CD14-positive monocyte (primary cell): ENCODE measurements around the gene PDE4B. TPM values are rescaled to one million over a fixed set of nuclear protein-coding genes. Genes with fewer than 3 reads are reported as not detected.
"Not testable (repeated sequence)": the region's sequence is repeated elsewhere in the genome, so short reads cannot be mapped to it uniquely, and the experiment has no call there.

Experiments used
- DNase-seq, 3 donors: peaks; one replicate each; pipeline ENCODE4 v3.0.0-alpha.2; 2011 to 2022
- H2AFZ ChIP-seq: 2 replicates; pipeline ENCODE4 v1.6.0; 2012; ENCODE audit warnings: mild to moderate bottlenecking, low read depth, low read length, inconsistent platforms; ENCODE audit not compliant: insufficient read depth, poor library complexity, severe bottlenecking
- H3K27ac ChIP-seq, 2 donors: 1 replicate in 1 of 2; 2 replicates in 1 of 2; pipeline ENCODE4 v1.5.1; 2012 to 2013; ENCODE audit warnings: low read length in 2 of 2, control low read depth in 1 of 2, inconsistent platforms in 1 of 2, low read depth in 1 of 2, mild to moderate bottlenecking in 1 of 2
- H3K27me3 ChIP-seq, 2 donors: one replicate each; pipeline versions ENCODE4 v1.6.0 to v1.6.1; 2011 to 2013; ENCODE audit warnings: low read length in 2 of 2; ENCODE audit not compliant: control insufficient read depth in 2 of 2, insufficient read depth in 2 of 2
- H3K36me3 ChIP-seq, 2 donors: replicated peaks in 1 of 2; 1 replicate in 1 of 2; 2 replicates in 1 of 2; pipeline versions ENCODE4 v1.5.1 to v1.6.1; 2012 to 2013; ENCODE audit warnings: low read length in 2 of 2, control low read depth in 1 of 2, inconsistent platforms in 1 of 2, mild to moderate bottlenecking in 1 of 2; ENCODE audit not compliant: insufficient read depth in 2 of 2, control insufficient read depth in 1 of 2
- H3K4me1 ChIP-seq, 2 donors: 1 replicate in 1 of 2; 2 replicates in 1 of 2; pipeline versions ENCODE4 v1.5.1 to v1.6.1; 2012 to 2013; ENCODE audit warnings: low read length in 2 of 2, control low read depth in 1 of 2, inconsistent platforms in 1 of 2, mild to moderate bottlenecking in 1 of 2, moderate library complexity in 1 of 2; ENCODE audit not compliant: insufficient read depth in 2 of 2, control insufficient read depth in 1 of 2
- H3K4me2 ChIP-seq: replicated peaks from 2 replicates; pipeline ENCODE3; 2012; ENCODE audit warnings: low read length, moderate library complexity, mild to moderate bottlenecking; ENCODE audit not compliant: poor library complexity, severe bottlenecking; ENCODE audit errors: extremely low read depth
- H3K4me3 ChIP-seq, 3 experiments: fragments of 200-600 bp in 1 of 3; sonication (generic) in 1 of 3; replicated peaks in 1 of 3; 1 replicate in 2 of 3; 2 replicates in 1 of 3; pipeline ENCODE4 v1.5.1; 2011 to 2013; ENCODE audit warnings: low read length in 3 of 3, mild to moderate bottlenecking in 3 of 3, control low read depth in 2 of 3, low read depth in 2 of 3, inconsistent platforms in 1 of 3, moderate library complexity in 1 of 3
- H3K79me2 ChIP-seq: 2 replicates; pipeline ENCODE4 v1.6.0; 2012; ENCODE audit warnings: mild to moderate bottlenecking, control low read depth, inconsistent platforms, low read length, moderate library complexity; ENCODE audit not compliant: insufficient read depth
- H3K9ac ChIP-seq: 2 replicates; pipeline ENCODE4 v1.6.0; 2017; ENCODE audit warnings: low read length, mild to moderate bottlenecking; ENCODE audit not compliant: insufficient read depth, poor library complexity, severe bottlenecking
- H3K9me3 ChIP-seq, 2 donors: replicated peaks in 1 of 2; 1 replicate in 1 of 2; 2 replicates in 1 of 2; pipeline versions ENCODE4 v1.5.1 to v1.6.1; 2012 to 2013; ENCODE audit warnings: low read length in 2 of 2, control low read depth in 1 of 2; ENCODE audit not compliant: control insufficient read depth in 1 of 2, insufficient read depth in 1 of 2
- H4K20me1 ChIP-seq: 2 replicates; pipeline ENCODE4 v1.6.0; 2012; ENCODE audit warnings: mild to moderate bottlenecking, low read length, control low read depth, moderate library complexity; ENCODE audit not compliant: insufficient read depth
- H3K27ac Mint-ChIP-seq, 7 donors: one replicate each; pipeline ENCODE4 v1.8.0; 2020; ENCODE audit warnings: mild to moderate bottlenecking in 7 of 7, mixed read lengths in 7 of 7, moderate library complexity in 6 of 7, inconsistent platforms in 2 of 7
- H3K27me3 Mint-ChIP-seq, 3 donors: one replicate each; pipeline ENCODE4 v1.8.0; 2021 to 2022; ENCODE audit warnings: low read depth in 3 of 3, mild to moderate bottlenecking in 3 of 3, mixed read lengths in 3 of 3, moderate library complexity in 3 of 3, inconsistent platforms in 1 of 3
- H3K36me3 Mint-ChIP-seq, 2 donors: one replicate each; pipeline ENCODE4 v1.8.0; 2020; ENCODE audit warnings: mixed read lengths in 2 of 2, inconsistent platforms in 1 of 2, mild to moderate bottlenecking in 1 of 2
- H3K4me1 Mint-ChIP-seq: one replicate; pipeline ENCODE4 v1.8.0; 2020; ENCODE audit warnings: mild to moderate bottlenecking, mixed read lengths
- H3K4me3 Mint-ChIP-seq, 2 donors: one replicate each; pipeline ENCODE4 v1.8.0; 2020; ENCODE audit warnings: mild to moderate bottlenecking in 2 of 2, mixed read lengths in 2 of 2, moderate library complexity in 1 of 2
- H3K9me3 Mint-ChIP-seq, 7 donors: one replicate each; pipeline ENCODE4 v1.8.0; 2020 to 2022; ENCODE audit warnings: mixed read lengths in 7 of 7, mild to moderate bottlenecking in 6 of 7, moderate library complexity in 6 of 7, inconsistent platforms in 2 of 7
- CTCF ChIP-seq: fragments of 200-600 bp; IDR thresholded peaks from one replicate; pipeline ENCODE4 v1.8.0; 2022; ENCODE audit warnings: antibody characterized with exemption, mild to moderate bottlenecking
- WGBS: methylation state at CpG from one replicate; pipeline ENCODE4 v1.1.5; 2013; ENCODE audit warnings: missing lambda C conversion rate; ENCODE audit not compliant: insufficient coverage; 5-methylcytosine and 5-hydroxymethylcytosine counted together
- intact Hi-C, 2 donors: fragments of 100-400 bp; cut with micrococcal nuclease; formaldehyde crosslinking; loops; one replicate each; pipeline versions ENCODE4 v1.15.0 to v1.15.1; 2023
- polyA plus RNA-seq, 3 donors: library from polyadenylated mRNA; depleted of rRNA in 1 of 3; unstranded in 2 of 3; stranded (reverse) in 1 of 3; fragments of 300-500 nt in 2 of 3; fragments of >200 nt in 1 of 3; fragmentation: Illumina TruSeq in 2 of 3; gene quantifications; 1 replicate in 2 of 3; 2 replicates in 1 of 3; pipeline ENCODE4 v1.2.3, GENCODE V29; 2012 to 2021

Gene PDE4B
- polyA plus RNA-seq, 3 donors, result 17.2 to 52.8 (median 25.2) TPM

GRCh38 chr1:66090859-66091457, 298.3 kb downstream of the PDE4B start:
- Mint-ChIP-seq H3K27ac (no peak overlapping the region), H3K27me3 (no peaks in the 10 kb centered on the region), H3K36me3 (no peaks in the 10 kb centered on the region), H3K9me3 (peaks cover 0 to 2% (median 0%) of the 10 kb centered on the region in 7 donors), H3K4me3 (no peak overlapping the region), H3K4me1 (no peaks in the 10 kb centered on the region)
- no peaks in the 10 kb centered on the region for H3K27me3 ChIP-seq
- no peak overlapping the region for H3K9ac ChIP-seq
- intact Hi-C loops, result no loop called here
- no peak for TF ChIP-seq CTCF
- no peaks in the 10 kb centered on the region for H3K4me1 ChIP-seq
- no peaks in the 10 kb centered on the region for H3K36me3 ChIP-seq
- H3K9me3 ChIP-seq, result no peaks in the 10 kb centered on the region
- no peak for DNase-seq
- no peak overlapping the region for H3K4me2 ChIP-seq
- H2AFZ ChIP-seq, result no peak overlapping the region
- no peaks in the 10 kb centered on the region for H4K20me1 ChIP-seq
- no peak overlapping the region for H3K27ac ChIP-seq
- no peak overlapping the region for H3K4me3 ChIP-seq
- no peaks in the 10 kb centered on the region for H3K79me2 ChIP-seq
- no CpG with 5 or more reads among the region's 7 CpGs for WGBS

- H3K79me2 ChIP-seq, result no peaks in the 10 kb centered on the region
- peaks cover 0 to 2% (median 0%) of the 10 kb centered on the region in 3 donors for H3K27me3 Mint-ChIP-seq
- WGBS, result no CpG with 5 or more reads among the region's 1 CpG
Observed at GRCh38 chr1:66095190-66095589, 302.5 kb downstream of the PDE4B start.

DNA sequence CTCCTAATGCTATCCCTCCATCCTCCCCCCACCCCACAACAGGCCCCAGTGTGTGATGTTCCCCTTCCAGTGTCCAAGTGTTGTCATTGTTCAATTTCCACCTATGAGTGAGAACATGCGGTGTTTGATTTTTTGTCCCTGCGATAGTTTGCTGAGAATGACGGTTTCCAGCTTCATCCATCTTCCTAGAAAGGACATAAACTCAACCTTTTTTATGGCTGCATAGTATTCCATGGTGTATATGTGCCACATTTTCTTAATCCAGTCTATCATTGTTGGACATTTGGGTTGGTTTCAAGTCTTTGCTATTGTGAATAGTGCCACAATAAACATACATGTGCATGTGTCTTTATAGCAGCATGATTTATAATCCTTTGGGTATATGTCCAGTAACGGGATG, 308.3 kb downstream of the PDE4B start:
- no CpG with 5 or more reads among the region's 4 CpGs for WGBS
- H3K4me3 ChIP-seq, H3K79me2 ChIP-seq, H3K36me3 ChIP-seq, H3K4me2 ChIP-seq, H3K27me3 ChIP-seq, DNase-seq, H3K9ac ChIP-seq, H3K27ac ChIP-seq, H3K27ac Mint-ChIP-seq, H3K9me3 ChIP-seq, H3K4me1 Mint-ChIP-seq, H3K36me3 Mint-ChIP-seq, H3K9me3 Mint-ChIP-seq, H3K27me3 Mint-ChIP-seq, H3K4me3 Mint-ChIP-seq, intact Hi-C loops, H2AFZ ChIP-seq, H3K4me1 ChIP-seq, H4K20me1 ChIP-seq: not testable (repeated sequence)

More at GRCh38 chr1:66095190-66095589, 302.5 kb downstream of the PDE4B start:
- Mint-ChIP-seq H3K27ac (no peak overlapping the region), H3K4me3 (no peak overlapping the region), H3K9me3 (peaks cover 0 to 4% (median 0%) of the 10 kb centered on the region in 7 donors), H3K36me3 (no peaks in the 10 kb centered on the region), H3K4me1 (no peaks in the 10 kb centered on the region)
- no peak for TF ChIP-seq CTCF
- H3K9me3 ChIP-seq, result no peaks in the 10 kb centered on the region
- no peak overlapping the region for H3K27ac ChIP-seq
- no peak overlapping the region for H3K4me2 ChIP-seq
- intact Hi-C loops, result no loop called here
- no peak overlapping the region for H3K9ac ChIP-seq
- no peak overlapping the region for H2AFZ ChIP-seq
- H3K4me3 ChIP-seq, result no peak overlapping the region
- no peaks in the 10 kb centered on the region for H3K36me3 ChIP-seq
- no peaks in the 10 kb centered on the region for H3K27me3 ChIP-seq
- no peaks in the 10 kb centered on the region for H3K4me1 ChIP-seq
- no peaks in the 10 kb centered on the region for H4K20me1 ChIP-seq
- DNase-seq, result no peak
